Spinal cord (tissue), 10 donors: ENCODE results near the gene AUNIP. TPM values are rescaled to one million over a fixed set of nuclear protein-coding genes. Genes with fewer than 3 reads are reported as not detected.

Experiments
- DNase-seq, 6 donors: peaks; one replicate each; pipeline versions ENCODE4 v3.0.0 to v3.0.0-alpha.2; 2013 to 2015; ENCODE audit warnings: low spot score in 6 of 6, low read depth in 4 of 6
- H3K27ac ChIP-seq: one replicate; pipeline ENCODE4 v1.5.1; 2013; ENCODE audit warnings: low read depth, low read length, control low read depth
- H3K27me3 ChIP-seq: one replicate; pipeline ENCODE4 v1.6.1; 2013; ENCODE audit warnings: low read length; ENCODE audit not compliant: control insufficient read depth, insufficient read depth
- H3K36me3 ChIP-seq: one replicate; pipeline ENCODE4 v1.6.1; 2013; ENCODE audit warnings: low read length; ENCODE audit not compliant: control insufficient read depth, insufficient read depth
- H3K4me1 ChIP-seq: one replicate; pipeline ENCODE4 v1.6.1; 2013; ENCODE audit warnings: low read length; ENCODE audit not compliant: control insufficient read depth, insufficient read depth
- H3K4me3 ChIP-seq: one replicate; pipeline ENCODE4 v1.5.1; 2013; ENCODE audit warnings: low read depth, low read length, control low read depth
- H3K9me3 ChIP-seq: one replicate; pipeline ENCODE4 v1.6.1; 2013; ENCODE audit warnings: low read length; ENCODE audit not compliant: control insufficient read depth, insufficient read depth
- WGBS: methylation state at CpG from one replicate; pipeline ENCODE4 v1.1.5; 2013; ENCODE audit warnings: missing lambda C conversion rate; ENCODE audit not compliant: insufficient coverage; 5-methylcytosine and 5-hydroxymethylcytosine counted together
- polyA plus RNA-seq, 2 donors: library from polyadenylated mRNA; unstranded; fragments of 120-200 nt; gene quantifications; one replicate each; pipeline ENCODE4 v1.2.1, GENCODE V29; 2013; ENCODE audit not compliant: insufficient read length in 2 of 2
- small RNA-seq: library from RNA; depleted of rRNA; stranded (forward); fragments of <200 nt; gene quantifications from one replicate; pipeline ENCODE3, GENCODE V24; 2014; ENCODE audit warnings: low replicate concordance
- total RNA-seq, 2 donors: library from RNA; depleted of rRNA in 1 of 2; stranded (reverse); fragments of 120-200 nt in 1 of 2; fragments of >200 nt in 1 of 2; gene quantifications; one replicate each; pipeline versions ENCODE4 v1.2.3 to v1.2.4, GENCODE V29; 2013 to 2014
- donor health status: healthy.

Gene AUNIP
- total and polyA plus RNA-seq, 4 donors: 1.8 to 3.9 (median 2.2) TPM

DNA sequence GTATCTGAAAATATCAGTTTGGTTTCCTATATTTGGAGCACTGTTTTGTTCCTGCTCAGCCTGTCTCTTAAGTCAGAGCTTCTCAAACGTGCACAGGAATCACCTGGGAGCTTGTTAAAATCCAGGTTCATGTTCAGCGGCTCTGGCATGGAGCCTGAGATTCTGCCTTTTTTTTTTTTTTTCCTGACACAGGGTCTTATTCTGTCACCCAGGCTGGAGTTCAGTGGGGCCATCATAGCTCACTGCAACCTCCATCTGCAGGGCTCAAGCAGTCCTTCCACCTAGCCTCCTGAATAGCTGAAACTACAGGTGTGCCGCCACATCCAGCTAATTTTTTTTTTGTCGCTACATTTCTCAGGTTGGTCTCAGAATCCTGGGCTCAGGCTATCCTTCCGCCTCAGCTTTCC, 71.5 kb downstream of the AUNIP start:
- Histone ChIP-seq H3K27me3 (no peaks in the 10 kb centered on the region), H3K36me3 (peaks cover 13% of the 10 kb centered on the region), H3K4me1 (peaks cover 27% of the 10 kb centered on the region), H3K9me3 (no peaks in the 10 kb centered on the region), H3K27ac (no peak overlapping the region), H3K4me3 (no peak overlapping the region)
- WGBS: 83% methylated on average over 5 of the region's 5 CpGs
- no peak for DNase-seq

DNA sequence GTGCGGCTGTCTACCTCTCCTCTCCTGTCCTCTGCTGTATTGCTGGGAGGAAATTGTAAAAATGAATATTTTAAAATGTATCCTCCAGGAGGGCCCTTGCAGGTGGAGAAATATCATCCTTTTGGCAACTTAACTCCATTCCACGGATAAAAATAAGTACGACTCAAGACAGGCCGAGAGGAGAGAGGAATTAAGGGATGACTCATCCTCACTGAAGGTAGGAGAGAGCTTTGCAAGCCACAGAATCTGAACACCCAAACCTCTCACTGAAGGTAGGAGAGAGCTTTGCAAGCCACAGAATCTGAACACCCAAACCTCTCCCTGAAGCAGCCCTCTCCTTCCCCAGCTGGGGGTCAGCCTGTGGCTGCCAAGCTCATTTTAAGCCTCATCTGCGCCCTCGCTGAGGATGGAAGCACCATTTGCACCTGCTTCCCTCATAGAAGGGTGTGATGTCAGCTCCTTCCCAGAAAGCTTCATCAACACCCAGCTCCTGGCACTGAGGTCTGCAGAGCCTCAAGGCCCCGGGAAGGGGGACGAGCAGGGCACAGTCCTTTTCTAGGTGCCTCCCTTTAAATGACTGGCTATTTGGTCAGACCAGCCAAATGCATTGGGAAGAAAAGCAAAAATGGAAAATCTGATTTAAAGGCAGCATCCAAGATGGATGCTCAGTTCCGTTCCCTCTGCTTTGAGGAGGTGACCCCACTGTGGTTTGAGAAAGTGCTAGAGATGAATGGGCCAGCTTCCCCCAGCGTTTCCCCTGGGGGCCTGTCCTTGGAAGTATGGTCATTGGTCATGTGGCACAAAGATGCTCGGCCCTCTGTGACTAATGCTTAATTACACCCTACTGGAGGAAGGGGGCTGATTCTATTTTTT, 72.1 kb downstream of the AUNIP start:
- H3K36me3 ChIP-seq: peaks cover 13% of the 10 kb centered on the region
- no peak overlapping the region for H3K4me3 ChIP-seq
- no peaks in the 10 kb centered on the region for H3K27me3 ChIP-seq
- H3K4me1 ChIP-seq: peaks cover 27% of the 10 kb centered on the region
- peak in 1 of 6 donors; percentile 14 for DNase-seq
- WGBS: 62% methylated on average over 4 of the region's 11 CpGs
- no peak overlapping the region for H3K27ac ChIP-seq
- H3K9me3 ChIP-seq: no peaks in the 10 kb centered on the region

DNA sequence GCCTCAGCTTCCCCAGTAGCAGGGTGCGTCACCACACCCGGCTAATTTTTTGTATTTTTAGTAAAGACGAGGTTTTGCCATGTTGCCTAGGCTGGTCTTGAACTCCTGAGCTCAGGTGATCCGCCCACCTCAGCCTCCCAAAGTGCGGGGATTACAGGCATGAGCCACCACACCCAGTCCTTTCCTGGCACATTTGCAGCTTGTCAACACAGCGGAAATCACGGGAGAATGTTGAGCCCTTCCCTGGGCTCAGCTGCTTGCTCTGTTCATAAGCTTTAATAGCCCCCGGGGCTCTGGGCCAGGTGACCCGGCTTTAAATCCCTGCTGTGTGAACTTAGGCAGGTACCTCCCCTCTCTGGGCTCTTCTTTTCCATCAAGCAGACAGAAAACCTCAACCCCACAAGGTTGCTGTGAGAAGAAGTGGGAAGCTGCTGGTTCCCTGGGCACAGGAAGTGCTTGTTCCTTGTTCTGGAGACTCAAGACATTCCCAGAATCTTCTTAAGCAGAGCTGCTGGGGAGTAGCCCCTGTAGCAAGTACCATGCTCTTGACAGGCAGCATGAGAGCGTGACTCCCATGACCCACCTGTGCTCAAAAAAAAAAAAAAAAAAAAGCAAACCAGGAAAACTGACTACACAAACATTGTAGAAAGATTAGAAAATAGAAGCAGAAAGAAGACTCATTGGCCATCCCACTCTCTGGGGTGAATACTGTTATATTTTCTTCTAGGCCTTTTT, 73.8 kb downstream of the AUNIP start:
- Histone ChIP-seq H3K4me3 (no peak overlapping the region), H3K27ac (no peak overlapping the region)
- WGBS: 81% methylated on average over 9 of the region's 10 CpGs

DNA sequence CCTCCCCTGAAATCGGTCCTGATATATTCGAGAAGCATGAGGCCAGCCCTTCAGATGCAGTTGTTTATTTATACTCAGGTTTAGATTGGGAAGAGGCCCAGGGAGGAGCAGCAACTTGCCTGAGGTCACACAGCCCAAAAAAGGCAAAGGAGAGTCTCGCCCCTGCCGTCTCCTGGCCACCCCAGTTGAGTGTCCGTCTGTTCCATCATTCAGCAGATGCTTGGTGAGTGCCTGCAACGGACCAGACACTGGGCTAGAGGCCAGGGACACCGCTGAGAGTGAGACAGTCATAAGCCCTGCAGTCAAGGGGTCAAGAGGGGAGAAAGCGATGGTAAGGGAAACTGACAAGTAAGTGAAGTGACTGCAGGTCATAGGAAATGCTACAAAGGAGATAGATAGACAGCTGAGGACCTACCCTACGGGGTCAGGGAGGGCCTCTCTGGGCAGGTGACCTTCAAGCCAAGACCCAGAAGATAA, 74.6 kb downstream of the AUNIP start:
- H3K27me3 ChIP-seq: no peaks in the 10 kb centered on the region
- no peaks in the 10 kb centered on the region for H3K9me3 ChIP-seq
- peaks cover 24% of the 10 kb centered on the region for H3K36me3 ChIP-seq
- no peak for DNase-seq
- peaks cover 29% of the 10 kb centered on the region for H3K4me1 ChIP-seq
- WGBS: 54% methylated on average over 6 of the region's 9 CpGs
- no peak overlapping the region for H3K27ac ChIP-seq
- no peak overlapping the region for H3K4me3 ChIP-seq

More for the DNA sequence above, 73.8 kb downstream of the AUNIP start:
- no peak for DNase-seq
- H3K36me3 ChIP-seq: peaks cover 24% of the 10 kb centered on the region
- no peaks in the 10 kb centered on the region for H3K9me3 ChIP-seq
- peaks cover 27% of the 10 kb centered on the region for H3K4me1 ChIP-seq
- no peaks in the 10 kb centered on the region for H3K27me3 ChIP-seq

Small RNAs within 50 kb of the gene (small RNA-seq; reads per million reads assigned to genes)
- gene AL033528.1: not detected
- gene RF00019: not detected
- not detected for gene SNRPFP2

Other genes starting within 250 kb of the AUNIP start
- 10 to 100 TPM; 18.4 to 46.3 TPM for gene MAN1C1, start 242.7 kb downstream of the AUNIP start, total RNA-seq
- 10 to 100 TPM; 52.4 to 59.7 TPM for gene MAN1C1, start 242.7 kb downstream of the AUNIP start, polyA plus RNA-seq
- 10 to 100 TPM; 20.5 to 58.0 TPM for gene SELENON, start 59.3 kb downstream of the AUNIP start, total RNA-seq
- 100 to 1,000 TPM; 141 to 163 TPM for gene SELENON, start 59.3 kb downstream of the AUNIP start, polyA plus RNA-seq
- 10 to 100 TPM; 48.6 to 78.9 TPM for gene MTFR1L, start 39.5 kb downstream of the AUNIP start, total RNA-seq
- gene MTFR1L, start 39.5 kb downstream of the AUNIP start, polyA plus RNA-seq: 100 to 1,000 TPM; 120 to 132 TPM
- gene PAQR7, start 16.3 kb upstream of the AUNIP start, total RNA-seq: 1 to 10 TPM; 7.6 to 10.0 TPM
- 10 to 100 TPM; 15.2 to 18.8 TPM for gene PAQR7, start 16.3 kb upstream of the AUNIP start, polyA plus RNA-seq
- 100 to 1,000 TPM; 258 to 645 TPM for gene STMN1, start 47.0 kb upstream of the AUNIP start, total RNA-seq
- gene STMN1, start 47.0 kb upstream of the AUNIP start, polyA plus RNA-seq: 1,000 to 10,000 TPM; 1,353 to 1,551 TPM
- gene PAFAH2, start 138.6 kb upstream of the AUNIP start, total RNA-seq: 10 to 100 TPM in 1 of 2 donors, 1 to 10 TPM in 1; 6.6 to 11.1 TPM
- 1 to 10 TPM; 6.8 to 9.5 TPM for gene PAFAH2, start 138.6 kb upstream of the AUNIP start, polyA plus RNA-seq
- gene EXTL1, start 162.3 kb upstream of the AUNIP start, total RNA-seq: 1 to 10 TPM; 2.3 to 3.0 TPM
- gene EXTL1, start 162.3 kb upstream of the AUNIP start, polyA plus RNA-seq: 10 to 100 TPM; 12.9 to 14.8 TPM
- under 1 TPM in 1 of 2 donors, not detected in 1; 0.11 TPM for gene SLC30A2, start 186.7 kb upstream of the AUNIP start, total RNA-seq
- gene SLC30A2, start 186.7 kb upstream of the AUNIP start, polyA plus RNA-seq: under 1 TPM; 0.19 to 0.26 TPM
- gene TRIM63, start 208.2 kb upstream of the AUNIP start, total RNA-seq: not detected
- gene TRIM63, start 208.2 kb upstream of the AUNIP start, polyA plus RNA-seq: not detected